ENCODE measurements around the gene CCDC182. TPM values are rescaled to one million over a fixed set of nuclear protein-coding genes. Genes with fewer than 3 reads are reported as not detected.

CCDC182 gene
- total RNA-seq, 2 experiments from 2014 or later: not detected

GRCh38 chr17:57774872-57775271 lies 29.8 kb upstream of the CCDC182 start:
- no peaks in the 10 kb centered on the region for H3K4me1 Mint-ChIP-seq
- H3K4me3 Mint-ChIP-seq: no peak overlapping the region
- H3K27ac Mint-ChIP-seq: no peak overlapping the region
- H3K27me3 Mint-ChIP-seq: peaks cover 43% of the 10 kb centered on the region
- H3K9me3 Mint-ChIP-seq: no peaks in the 10 kb centered on the region
- POLR2A ChIA-PET: no interaction called here
- CTCF ChIA-PET: interaction anchor here (1.3 kb wide), 1 partner anchor 9 kb away, joined by 3 read pairs; no protein-coding TSS in a partner anchor
- no peak for DNase-seq
- no peaks in the 10 kb centered on the region for H3K36me3 Mint-ChIP-seq (ENCODE audit: low read depth)

DNA sequence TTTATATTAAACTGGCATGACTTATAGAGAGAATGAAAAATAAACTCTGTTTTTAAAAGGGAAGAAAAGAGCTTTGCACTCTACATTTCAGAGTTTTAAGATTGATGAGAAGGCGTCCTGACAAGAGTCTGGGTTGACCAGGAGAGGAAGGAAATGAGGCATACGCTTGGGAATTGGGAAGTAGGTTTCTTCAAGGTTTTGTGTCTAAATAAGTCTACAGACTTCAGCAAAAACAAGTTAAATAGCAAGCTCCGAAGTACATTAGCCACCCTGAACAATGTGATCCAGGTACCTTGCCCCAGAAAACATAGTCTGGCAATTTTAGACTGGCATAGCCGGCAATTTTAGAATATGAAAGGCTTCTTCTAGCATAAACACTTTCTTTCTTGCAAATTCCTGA lies 28.5 kb upstream of the CCDC182 start:
- Mint-ChIP-seq H3K27me3 (peaks cover 52% of the 10 kb centered on the region), H3K36me3 (ENCODE audit: low read depth) (no peaks in the 10 kb centered on the region), H3K4me1 (no peaks in the 10 kb centered on the region), H3K27ac (no peak overlapping the region), H3K9me3 (no peaks in the 10 kb centered on the region), H3K4me3 (no peak overlapping the region)
- DNase-seq: no peak
- CTCF ChIA-PET: interaction anchor here (1.3 kb wide), 1 partner anchor 10 kb away, joined by 3 read pairs; no protein-coding TSS in a partner anchor
- POLR2A ChIA-PET: no interaction called here

DNA sequence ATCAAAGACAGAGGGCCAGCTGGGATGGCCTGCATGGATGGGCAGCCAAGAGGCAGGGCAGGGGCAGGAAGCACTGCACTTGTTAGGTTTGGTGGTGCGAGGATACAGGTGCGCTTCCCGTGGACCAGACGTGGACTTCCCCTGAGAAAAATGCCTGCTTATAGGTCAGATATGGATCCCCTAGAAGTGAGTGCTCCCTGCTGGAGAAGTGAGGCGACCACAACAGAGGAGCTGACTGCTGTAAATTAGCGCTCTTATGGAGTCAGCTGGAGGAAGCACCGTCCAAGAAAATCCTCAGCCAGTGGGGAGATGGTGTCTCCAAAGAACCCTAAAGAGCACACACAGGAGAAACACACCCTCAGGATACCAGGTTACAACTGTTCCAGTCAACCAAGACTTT lies 27.7 kb upstream of the CCDC182 start:
- DNase-seq: no peak
- H3K4me3 Mint-ChIP-seq: no peak overlapping the region
- no peak overlapping the region for H3K27ac Mint-ChIP-seq
- no peaks in the 10 kb centered on the region for H3K9me3 Mint-ChIP-seq
- ChIA-PET POLR2A (no interaction called here), CTCF (no interaction called here)
- H3K27me3 Mint-ChIP-seq: peaks cover 52% of the 10 kb centered on the region
- no peaks in the 10 kb centered on the region for H3K36me3 Mint-ChIP-seq (ENCODE audit: low read depth)
- H3K4me1 Mint-ChIP-seq: no peaks in the 10 kb centered on the region

- no peak for DNase-seq
- Mint-ChIP-seq H3K27ac (no peak overlapping the region), H3K9me3 (no peaks in the 10 kb centered on the region), H3K27me3 (peaks cover 38% of the 10 kb centered on the region), H3K36me3 (ENCODE audit: low read depth) (no peaks in the 10 kb centered on the region), H3K4me3 (no peak overlapping the region), H3K4me1 (no peaks in the 10 kb centered on the region)
- ChIA-PET CTCF (interaction anchor here (0.6 to 1.0 kb wide), 4 partner anchors 9 to 638 kb away, joined by 3 read pairs; no protein-coding TSS in a partner anchor), POLR2A (no interaction called here)
Measured at GRCh38 chr17:57767561-57767960, 22.5 kb upstream of the CCDC182 start.

DNA sequence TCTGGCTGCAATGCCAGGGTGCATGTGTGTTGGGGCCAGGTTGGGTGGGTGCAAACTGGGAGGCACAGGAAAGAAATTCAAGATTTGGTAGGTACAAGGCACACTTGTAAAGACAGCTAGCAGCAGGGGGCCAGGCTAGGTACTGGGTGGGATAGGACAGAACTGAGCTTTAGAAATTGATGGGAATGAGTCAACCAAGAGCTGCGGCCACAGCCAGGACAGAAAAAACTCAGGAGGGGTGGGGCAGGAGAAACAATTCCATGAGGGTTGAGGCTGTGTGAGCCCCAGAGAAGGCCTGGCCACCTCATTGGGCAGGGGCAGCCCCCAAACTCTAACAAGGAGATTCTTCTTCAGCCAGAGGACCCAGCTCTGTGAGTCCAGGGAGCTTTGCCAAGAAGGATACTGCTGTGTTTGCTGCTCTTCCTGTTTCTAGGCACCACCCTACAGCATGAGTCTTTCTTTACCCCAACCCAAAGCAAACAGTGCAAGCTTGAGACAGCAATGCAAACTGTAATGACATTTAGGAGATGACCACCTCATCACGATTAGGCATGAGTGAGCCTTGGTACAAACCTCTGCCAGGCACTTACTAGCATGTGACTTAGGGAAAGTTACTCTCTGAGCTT lies 21.3 kb upstream of the CCDC182 start:
- H3K4me3 Mint-ChIP-seq: no peak overlapping the region
- ChIA-PET CTCF (interaction anchor here (1.0 to 1.5 kb wide), 2 partner anchors 17 to 613 kb away, joined by 3 to 4 read pairs; no protein-coding TSS in a partner anchor), POLR2A (no interaction called here)
- no peak overlapping the region for H3K27ac Mint-ChIP-seq
- DNase-seq: no peak
- H3K9me3 Mint-ChIP-seq: no peaks in the 10 kb centered on the region
- peaks cover 3% of the 10 kb centered on the region for H3K4me1 Mint-ChIP-seq
- no peaks in the 10 kb centered on the region for H3K36me3 Mint-ChIP-seq (ENCODE audit: low read depth)
- peaks cover 30% of the 10 kb centered on the region for H3K27me3 Mint-ChIP-seq

- Mint-ChIP-seq H3K27ac (no peak overlapping the region), H3K4me1 (peaks cover 3% of the 10 kb centered on the region), H3K27me3 (peaks cover 20% of the 10 kb centered on the region), H3K4me3 (no peak overlapping the region), H3K9me3 (no peaks in the 10 kb centered on the region), H3K36me3 (ENCODE audit: low read depth) (no peaks in the 10 kb centered on the region)
- DNase-seq: no peak
- ChIA-PET CTCF (no interaction called here), POLR2A (no interaction called here)
Measured at GRCh38 chr17:57762452-57763395, 17.6 kb upstream of the CCDC182 start.

DNA sequence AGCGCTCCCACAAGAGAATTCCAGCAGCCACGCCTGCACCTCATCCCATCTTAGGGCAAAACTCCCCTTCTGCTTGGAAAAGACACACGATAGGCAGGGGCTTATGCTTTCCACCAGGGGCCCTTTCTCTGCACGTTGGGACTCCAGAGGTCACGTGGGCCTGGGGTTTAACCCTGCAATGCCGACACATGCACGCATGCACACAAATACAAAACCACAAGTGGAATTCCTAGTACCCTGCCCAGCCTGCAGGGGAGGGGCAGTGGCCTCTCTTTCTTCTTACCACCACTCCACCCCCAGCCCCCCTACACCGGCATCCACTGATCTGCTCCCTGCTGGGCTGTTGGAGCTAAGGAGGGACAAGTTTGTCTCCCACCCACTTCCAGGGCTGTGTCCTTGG lies 16.8 kb upstream of the CCDC182 start:
- no peaks in the 10 kb centered on the region for H3K9me3 Mint-ChIP-seq
- peaks cover 16% of the 10 kb centered on the region for H3K27me3 Mint-ChIP-seq
- ChIA-PET POLR2A (no interaction called here), CTCF (interaction anchor here (0.5 kb wide), 1 partner anchor 56 kb away, joined by 3 read pairs; no protein-coding TSS in a partner anchor)
- DNase-seq: no peak
- no peak overlapping the region for H3K4me3 Mint-ChIP-seq
- H3K4me1 Mint-ChIP-seq: peaks cover 3% of the 10 kb centered on the region
- H3K36me3 Mint-ChIP-seq (ENCODE audit: low read depth): no peaks in the 10 kb centered on the region
- no peak overlapping the region for H3K27ac Mint-ChIP-seq

DNA sequence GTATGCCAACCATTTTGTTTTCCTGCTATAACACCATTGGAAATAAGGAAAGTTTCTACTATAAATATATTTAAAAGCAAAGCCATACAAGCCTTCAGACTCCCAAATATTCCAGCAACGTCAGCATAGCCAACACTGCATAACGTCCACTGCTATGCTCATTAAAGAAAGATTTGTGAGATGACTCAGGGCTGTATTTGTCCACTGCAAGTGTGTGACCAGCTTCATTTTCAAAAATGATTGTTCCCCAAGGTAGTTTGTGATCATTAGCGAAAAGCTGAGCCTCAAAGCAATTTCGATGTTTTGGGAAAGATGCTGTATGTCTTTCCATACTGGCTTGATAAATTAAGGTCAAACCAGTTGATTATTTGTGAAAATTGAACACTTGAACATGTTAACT lies 14.9 kb upstream of the CCDC182 start:
- ChIA-PET POLR2A (no interaction called here), CTCF (no interaction called here)
- H3K27ac Mint-ChIP-seq: no peak overlapping the region
- no peaks in the 10 kb centered on the region for H3K36me3 Mint-ChIP-seq (ENCODE audit: low read depth)
- H3K27me3 Mint-ChIP-seq: peaks cover 12% of the 10 kb centered on the region
- no peak overlapping the region for H3K4me3 Mint-ChIP-seq
- DNase-seq: no peak
- H3K9me3 Mint-ChIP-seq: no peaks in the 10 kb centered on the region
- H3K4me1 Mint-ChIP-seq: peaks cover 3% of the 10 kb centered on the region

DNA sequence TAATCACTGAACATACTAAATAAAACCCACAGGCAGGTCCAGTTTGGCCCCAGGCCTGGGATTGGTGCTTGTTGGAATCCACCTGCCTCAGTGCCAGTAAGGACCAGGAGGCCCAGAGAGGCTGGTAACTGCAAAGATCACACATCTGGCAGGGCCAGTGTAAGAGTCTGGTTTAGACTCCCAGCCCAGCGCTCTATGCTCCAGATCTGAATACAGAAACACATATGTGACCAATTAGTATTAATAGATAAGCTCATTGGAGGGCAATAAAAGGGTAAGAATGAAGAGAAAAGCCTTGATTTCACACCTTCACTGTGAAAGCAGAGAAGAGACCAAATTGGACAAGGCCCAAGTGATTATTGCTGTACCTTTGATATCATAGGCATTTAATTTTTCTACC lies 13.6 kb upstream of the CCDC182 start:
- peaks cover 3% of the 10 kb centered on the region for H3K4me1 Mint-ChIP-seq
- ChIA-PET CTCF (interaction anchor here (0.5 kb wide), 1 partner anchor 228 kb away, joined by 3 read pairs; no protein-coding TSS in a partner anchor), POLR2A (no interaction called here)
- H3K4me3 Mint-ChIP-seq: no peak overlapping the region
- no peaks in the 10 kb centered on the region for H3K36me3 Mint-ChIP-seq (ENCODE audit: low read depth)
- H3K27ac Mint-ChIP-seq: no peak overlapping the region
- H3K9me3 Mint-ChIP-seq: no peaks in the 10 kb centered on the region
- DNase-seq: no peak
- H3K27me3 Mint-ChIP-seq: peaks cover 12% of the 10 kb centered on the region

- no peaks in the 10 kb centered on the region for H3K9me3 Mint-ChIP-seq
- H3K4me3 Mint-ChIP-seq: no peak overlapping the region
- POLR2A ChIA-PET: no interaction called here
- no peak for DNase-seq
- CTCF ChIA-PET: no interaction called here
- H3K4me1 Mint-ChIP-seq: peaks cover 3% of the 10 kb centered on the region
- no peaks in the 10 kb centered on the region for H3K36me3 Mint-ChIP-seq (ENCODE audit: low read depth)
- peaks cover 12% of the 10 kb centered on the region for H3K27me3 Mint-ChIP-seq
- H3K27ac Mint-ChIP-seq: no peak overlapping the region
Measured at GRCh38 chr17:57757735-57758134, 12.6 kb upstream of the CCDC182 start.

- CTCF ChIA-PET: no interaction called here
- Mint-ChIP-seq H3K27ac (no peak overlapping the region), H3K27me3 (peaks cover 8% of the 10 kb centered on the region), H3K9me3 (no peaks in the 10 kb centered on the region), H3K4me3 (no peak overlapping the region), H3K36me3 (ENCODE audit: low read depth) (no peaks in the 10 kb centered on the region), H3K4me1 (peaks cover 3% of the 10 kb centered on the region)
- POLR2A ChIA-PET: no interaction called here
- DNase-seq: no peak
Measured at GRCh38 chr17:57756951-57757350, 11.9 kb upstream of the CCDC182 start.

GRCh38 chr17:57755480-57756070 lies 10.5 kb upstream of the CCDC182 start:
- H3K4me3 Mint-ChIP-seq: no peak overlapping the region
- ChIA-PET POLR2A (no interaction called here), CTCF (interaction anchor here (0.8 kb wide), 1 partner anchor 27 kb away, joined by 3 read pairs; no protein-coding TSS in a partner anchor)
- H3K27ac Mint-ChIP-seq: no peak overlapping the region
- H3K36me3 Mint-ChIP-seq (ENCODE audit: low read depth): no peaks in the 10 kb centered on the region
- H3K9me3 Mint-ChIP-seq: no peaks in the 10 kb centered on the region
- no peak for DNase-seq
- H3K4me1 Mint-ChIP-seq: no peaks in the 10 kb centered on the region
- H3K27me3 Mint-ChIP-seq: peaks cover 3% of the 10 kb centered on the region
